Right renal pelvis (tissue), 4 donors: ENCODE measurements around the gene TDRD7. TPM values are rescaled to one million over a fixed set of nuclear protein-coding genes. Genes with fewer than 3 reads are reported as not detected.

ENCODE experiments used
- DNase-seq, 4 donors: peaks; one replicate each; pipeline ENCODE4 v3.0.0-alpha.2; 2013; ENCODE audit warnings: low read depth in 4 of 4, low spot score in 3 of 4, missing footprints in 1 of 4
- polyA plus RNA-seq, 4 donors: library from polyadenylated mRNA; unstranded; fragments of 120-200 nt; gene quantifications; one replicate each; pipeline ENCODE4 v1.2.1, GENCODE V29; 2013; ENCODE audit not compliant: insufficient read length in 4 of 4

TDRD7 gene
- polyA plus RNA-seq, 4 donors = 6.8 to 9.6 (median 8.3) TPM

GRCh38 chr9:97387504-97387886 is 24.4 kb upstream of the TDRD7 start:
- DNase-seq = no peak

- DNase-seq = no peak
Observed at GRCh38 chr9:97387936-97388684, 23.8 kb upstream of the TDRD7 start.

- no peak for DNase-seq
Observed at GRCh38 chr9:97388721-97389238, 23.1 kb upstream of the TDRD7 start.

DNA sequence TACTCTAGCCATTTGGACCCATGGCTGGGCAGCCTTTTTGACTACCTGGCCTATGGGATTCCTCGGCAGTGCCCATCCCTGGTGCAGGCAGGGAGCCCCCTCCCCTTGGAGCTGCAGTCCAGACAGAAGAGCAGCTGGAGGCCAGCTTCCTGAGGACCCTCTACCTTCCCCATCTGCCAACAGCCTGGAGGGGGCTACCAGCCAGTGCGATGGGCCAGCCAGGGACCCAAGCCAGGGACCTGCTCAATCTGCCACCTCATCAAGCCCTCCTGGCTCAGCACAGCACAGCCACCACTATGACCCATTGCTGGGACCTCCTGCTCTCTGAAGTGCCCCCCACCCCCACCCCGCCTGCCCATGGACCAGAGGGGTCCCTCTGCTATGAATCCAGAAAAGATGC is 22.6 kb upstream of the TDRD7 start:
- DNase-seq = no peak

DNA sequence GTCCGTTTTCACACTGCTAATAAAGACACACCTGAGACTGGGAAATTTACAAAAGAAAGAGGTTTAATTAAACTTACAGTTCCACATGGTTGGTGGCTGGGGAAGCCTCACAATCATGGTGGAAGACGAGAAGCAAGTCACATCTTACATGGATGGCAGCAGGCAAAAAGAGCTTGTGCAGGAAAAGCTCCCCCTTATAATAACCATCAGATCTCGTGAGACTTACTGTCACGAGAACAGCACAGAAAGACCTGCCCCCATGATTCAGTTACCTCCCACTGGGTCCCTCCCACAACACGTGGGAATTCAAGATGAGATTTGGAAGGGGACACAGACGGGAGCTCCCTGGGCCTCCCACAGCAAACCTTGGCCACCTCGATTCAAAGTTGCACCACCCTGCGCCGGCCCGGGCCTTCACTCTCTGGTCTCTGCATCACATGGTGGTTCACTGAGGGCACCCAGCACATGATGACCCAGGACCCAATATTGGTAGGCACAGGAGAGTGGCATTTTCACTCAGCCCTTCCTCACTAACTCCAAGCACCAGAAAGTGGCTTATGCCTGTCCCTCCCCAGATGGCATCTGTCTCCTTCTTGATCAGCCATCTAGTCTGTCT is 21.0 kb upstream of the TDRD7 start:
- DNase-seq = no peak

GRCh38 chr9:97394881-97395280 is 17.0 kb upstream of the TDRD7 start:
- no peak for DNase-seq

GRCh38 chr9:97395745-97396144 is 16.2 kb upstream of the TDRD7 start:
- DNase-seq = no peak

DNA sequence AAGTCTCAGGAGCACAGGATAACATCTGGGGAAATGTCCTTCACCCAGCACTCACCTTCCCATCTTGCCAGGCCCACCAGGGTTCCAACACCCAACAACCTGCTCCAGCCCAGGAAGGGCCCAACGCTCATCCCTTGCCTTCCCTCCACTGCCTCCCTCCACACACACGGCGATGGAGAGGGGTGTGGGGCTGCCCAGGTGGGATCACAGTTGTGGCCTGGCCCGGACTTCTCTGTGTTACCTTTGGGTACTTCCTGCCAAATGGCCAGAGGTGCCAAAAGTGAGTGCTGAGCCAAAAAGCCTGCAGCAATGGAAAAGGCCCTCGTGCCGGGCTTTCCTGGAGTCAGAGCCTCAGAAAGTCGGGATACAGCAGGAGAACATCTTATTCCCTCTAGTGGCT is 15.6 kb upstream of the TDRD7 start:
- DNase-seq = no peak

GRCh38 chr9:97397220-97397619 is 14.7 kb upstream of the TDRD7 start:
- DNase-seq = no peak

GRCh38 chr9:97398999-97399758 is 12.7 kb upstream of the TDRD7 start:
- peak in 1 of 4 donors; percentile 53 for DNase-seq

DNA sequence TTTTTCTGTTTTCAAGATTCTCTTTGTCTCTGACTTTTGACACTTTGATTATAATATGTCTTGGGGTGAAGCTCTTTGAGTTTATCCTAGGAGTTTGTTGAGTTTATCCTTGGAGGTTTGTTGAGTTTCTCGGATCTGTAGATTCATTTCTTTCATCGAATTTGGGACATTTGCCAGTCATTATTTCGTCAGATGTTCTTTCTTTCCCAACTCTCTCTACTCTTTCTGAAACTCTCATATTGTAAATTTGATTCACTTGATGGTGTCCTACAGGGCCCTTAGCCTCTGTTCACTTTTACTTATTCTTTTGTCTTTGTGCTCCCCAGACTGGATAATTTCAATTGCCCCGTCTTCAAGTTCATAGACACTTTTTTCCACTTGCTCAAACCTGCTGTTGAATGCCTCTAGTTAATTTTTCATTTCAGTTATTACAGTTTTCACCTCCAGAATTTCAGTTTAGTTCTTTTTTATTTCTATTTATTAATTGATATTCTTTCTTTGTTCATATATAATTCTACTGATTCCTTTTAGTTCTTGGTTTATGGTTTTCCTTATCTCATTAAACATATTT is 8.1 kb upstream of the TDRD7 start:
- no peak for DNase-seq

DNA sequence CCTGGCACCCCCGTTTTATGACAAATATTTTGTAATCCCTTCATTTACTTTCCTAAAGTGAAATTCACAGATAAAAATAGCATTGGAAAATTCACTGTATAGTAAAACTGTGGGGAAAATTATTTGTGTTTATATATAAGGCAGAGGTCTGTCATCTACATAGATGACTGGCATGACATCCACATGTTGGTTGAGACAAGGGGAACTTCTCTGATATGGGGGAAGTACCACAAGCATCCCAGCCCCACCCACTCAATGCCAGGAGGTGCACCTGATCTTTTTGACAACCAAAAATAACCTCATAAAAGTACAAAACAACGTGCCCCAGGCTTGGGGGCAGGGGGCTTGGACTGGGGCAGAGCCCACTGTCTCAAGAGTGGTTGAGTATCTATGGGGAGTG is 6.3 kb upstream of the TDRD7 start:
- DNase-seq = no peak

GRCh38 chr9:97406620-97407177 is 5.2 kb upstream of the TDRD7 start:
- DNase-seq = no peak

- DNase-seq = no peak
Observed at GRCh38 chr9:97408562-97408961, 3.3 kb upstream of the TDRD7 start.

DNA sequence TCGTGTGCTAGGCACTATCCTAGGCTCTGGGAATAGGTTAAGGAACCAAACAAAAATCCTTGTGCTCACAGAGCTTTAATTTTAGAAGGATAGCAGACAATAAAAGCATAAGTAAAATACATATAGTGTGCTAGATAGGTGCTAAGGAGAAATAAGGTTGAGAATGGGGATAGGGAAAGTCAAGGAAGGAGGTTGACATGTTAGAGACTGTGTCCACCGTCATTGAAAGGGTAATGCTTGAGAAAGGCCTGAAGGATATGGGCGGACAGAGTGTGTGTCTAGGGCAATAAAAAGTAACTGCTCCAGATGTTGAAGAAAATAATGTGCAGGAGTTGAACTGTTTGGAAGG is 482 bp upstream of the TDRD7 start:
- no peak for DNase-seq

DNA sequence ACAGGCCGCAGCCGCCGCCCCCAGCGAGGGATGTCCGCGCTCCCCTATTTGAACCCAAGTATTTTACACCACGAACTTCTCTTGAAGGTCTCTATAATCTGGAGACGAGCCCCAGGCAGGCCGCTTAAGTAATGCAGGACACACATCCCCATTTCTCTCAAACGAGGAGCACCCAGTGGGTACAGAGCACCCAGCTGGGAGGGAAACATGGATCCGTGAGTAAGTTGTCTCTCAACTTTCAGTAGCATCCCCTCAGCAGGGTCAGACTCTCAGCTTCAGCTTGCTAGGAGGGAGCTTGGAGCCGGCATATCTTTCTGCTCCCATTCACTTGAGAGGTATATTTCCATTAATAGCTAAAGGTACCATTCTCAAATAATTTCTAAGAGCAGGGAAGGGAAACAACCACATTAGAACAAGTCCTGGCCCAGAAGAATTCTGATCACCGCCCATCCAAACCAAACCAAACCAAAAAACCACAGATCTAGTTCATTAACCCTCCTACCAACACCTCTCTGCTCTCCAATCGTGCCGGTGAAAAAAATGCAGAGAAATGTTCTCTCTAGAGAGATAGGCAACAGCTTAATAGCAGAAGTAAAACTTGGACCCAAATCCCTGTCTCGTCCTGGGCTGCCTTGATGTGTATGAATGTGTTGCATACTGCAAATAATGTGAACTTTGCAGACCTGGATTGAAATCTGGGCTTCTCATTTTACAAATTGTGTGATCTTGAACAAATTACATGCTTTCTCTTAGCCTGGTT is 910 bp downstream of the TDRD7 start:
- DNase-seq = no peak

GRCh38 chr9:97413462-97413861 is 1.6 kb downstream of the TDRD7 start:
- DNase-seq = no peak

DNA sequence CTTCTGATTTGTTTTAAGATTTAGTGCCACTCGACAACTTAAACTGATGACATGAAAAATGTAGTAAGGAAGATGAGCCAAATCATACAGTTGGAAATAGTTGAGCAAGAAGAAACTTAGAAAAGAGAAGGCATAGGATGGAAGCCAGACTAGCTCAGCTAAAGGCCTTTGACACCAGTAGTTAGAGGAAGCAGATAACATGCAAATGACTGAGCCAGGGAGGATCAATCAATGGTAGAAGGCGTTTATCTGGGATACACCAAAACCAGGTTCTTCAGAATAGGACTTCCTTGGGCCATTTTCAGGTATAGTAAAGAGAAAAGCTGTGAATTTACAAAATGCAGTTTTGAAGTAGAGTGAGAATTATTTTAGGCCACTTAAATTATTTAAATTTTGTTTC is 3.2 kb downstream of the TDRD7 start:
- no peak for DNase-seq

- DNase-seq = no peak
Observed at GRCh38 chr9:97418880-97419279, 7.0 kb downstream of the TDRD7 start.

DNA sequence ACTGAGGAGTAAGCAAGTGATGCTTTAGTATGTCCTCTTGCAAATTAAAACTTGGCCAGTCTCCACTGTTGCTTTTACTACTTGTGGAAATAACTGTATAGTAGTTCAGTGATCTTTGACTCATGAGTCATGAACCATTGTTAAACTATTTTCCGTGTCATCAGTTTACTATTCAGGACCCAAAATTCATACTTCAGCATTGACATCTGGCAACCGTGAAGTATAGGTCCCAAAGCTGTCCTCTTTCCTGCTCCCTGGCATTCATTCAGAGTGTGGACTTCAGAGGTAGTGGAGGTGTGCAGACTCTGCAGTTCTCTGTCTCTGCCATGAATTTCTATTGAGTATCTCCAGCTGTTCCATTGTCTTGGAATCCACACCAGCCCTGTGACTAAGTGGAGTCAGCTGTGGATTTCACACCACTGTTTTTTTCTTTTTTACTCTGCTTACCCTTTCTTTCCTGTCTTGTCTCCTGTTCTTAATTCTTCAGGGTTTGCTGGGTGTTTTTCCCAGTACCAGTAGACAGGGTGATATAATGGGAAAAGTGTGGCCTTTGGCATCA is 7.5 kb downstream of the TDRD7 start:
- DNase-seq = no peak
